Vagina (tissue), 2 donors: ENCODE data around the gene ZNF318. TPM values are rescaled to one million over a fixed set of nuclear protein-coding genes. Genes with fewer than 3 reads are reported as not detected.
"Not testable (repeated sequence)": the region's sequence is repeated elsewhere in the genome, so short reads cannot be mapped to it uniquely, and the experiment has no call there.

ENCODE experiments used
- DNase-seq, 2 donors: peaks; one replicate each; pipeline ENCODE4 v3.0.0-alpha.2; 2017; ENCODE audit errors: extremely low spot score in 2 of 2
- H3K27ac ChIP-seq: fragments of 200-600 bp; sonication (generic); one replicate; pipeline ENCODE4 v1.5.1; 2019
- H3K27me3 ChIP-seq: fragments of 200-600 bp; sonication (generic); one replicate; pipeline ENCODE4 v1.5.1; 2019
- H3K36me3 ChIP-seq, 2 donors: fragments of 200-600 bp; sonication (generic); one replicate each; pipeline ENCODE4 v1.5.1; 2017 to 2019
- H3K4me1 ChIP-seq: fragments of 200-600 bp; sonication (generic); one replicate; pipeline ENCODE4 v1.5.1; 2019
- H3K4me3 ChIP-seq, 2 donors: fragments of 200-600 bp; sonication (generic); 1 replicate in 1 of 2; 2 replicates in 1 of 2; pipeline ENCODE4 v1.5.1; 2016 to 2019
- H3K9me3 ChIP-seq: fragments of 200-600 bp; sonication (generic); one replicate; pipeline ENCODE4 v1.5.1; 2019
- CTCF ChIP-seq, 3 experiments: fragments of 450-650 bp in 2 of 3; fragments of 200-600 bp in 1 of 3; sonication (generic) in 1 of 3; IDR thresholded peaks; one replicate each; pipeline ENCODE4 v1.5.1; 2017 to 2019; ENCODE audit warnings: antibody characterized with exemption in 3 of 3, mild to moderate bottlenecking in 2 of 3, moderate library complexity in 2 of 3
- POLR2A ChIP-seq, 2 donors: fragments of 450-650 bp; IDR thresholded peaks; one replicate each; pipeline ENCODE4 v1.6.1; 2017; ENCODE audit warnings: antibody characterized with exemption in 2 of 2, mild to moderate bottlenecking in 2 of 2, moderate library complexity in 2 of 2
- POLR2AphosphoS5 ChIP-seq, 2 donors: sonication (generic); formaldehyde crosslinking; IDR thresholded peaks; one replicate each; pipeline ENCODE4 v1.9.0; 2017; ENCODE audit warnings: antibody characterized with exemption in 2 of 2, mild to moderate bottlenecking in 2 of 2, low read depth in 1 of 2; ENCODE audit not compliant: insufficient read depth in 1 of 2
- intact Hi-C: fragments of 100-400 bp; cut with DNase I; formaldehyde crosslinking; loops from one replicate; pipeline ENCODE4 v1.15.1; 2023
- total RNA-seq: library from RNA; depleted of rRNA; stranded (reverse); fragments of >200 nt; gene quantifications from one replicate; pipeline ENCODE4 v1.2.3, GENCODE V29; 2016

Gene ZNF318
- total RNA-seq, 1 donor from 2014 or later: 17.2 TPM

GRCh38 chr6:43375693-43376092, 6.2 kb upstream of the ZNF318 start:
- intact Hi-C loops: no loop called here

GRCh38 chr6:43373252-43373875, 3.9 kb upstream of the ZNF318 start:
- no peak overlapping the region for H3K27ac ChIP-seq
- no peaks in the 10 kb centered on the region for H3K9me3 ChIP-seq
- no peaks in the 10 kb centered on the region for H3K36me3 ChIP-seq
- TF ChIP-seq POLR2A (IDR thresholded peaks at IDR 0.05): no peak
- intact Hi-C loops: no loop called here
- no peak overlapping the region for H3K4me3 ChIP-seq
- no peak for DNase-seq
- no peaks in the 10 kb centered on the region for H3K27me3 ChIP-seq
- H3K4me1 ChIP-seq: peaks cover 10% of the 10 kb centered on the region

More at GRCh38 chr6:43375693-43376092, 6.2 kb upstream of the ZNF318 start:
- H3K36me3 ChIP-seq: no peaks in the 10 kb centered on the region
- H3K4me3 ChIP-seq: no peak overlapping the region
- no peaks in the 10 kb centered on the region for H3K9me3 ChIP-seq
- H3K27ac ChIP-seq: no peak overlapping the region
- DNase-seq: no peak
- no peaks in the 10 kb centered on the region for H3K4me1 ChIP-seq
- no peak for TF ChIP-seq POLR2AphosphoS5 (IDR thresholded peaks at IDR 0.05; ENCODE audit: insufficient read depth in 1 of 2, low read depth in 1 of 2)
- no peak for TF ChIP-seq CTCF (IDR thresholded peaks at IDR 0.05)
- TF ChIP-seq POLR2A (IDR thresholded peaks at IDR 0.05): no peak
- no peaks in the 10 kb centered on the region for H3K27me3 ChIP-seq

- H3K9me3 ChIP-seq, DNase-seq, H3K36me3 ChIP-seq, intact Hi-C loops, H3K27me3 ChIP-seq: not testable (repeated sequence)
- H3K27ac ChIP-seq: peak overlapping the region; percentile 86
- H3K4me3 ChIP-seq: peak overlapping the region; percentile 65 to 95
- H3K4me1 ChIP-seq: peaks cover 34% of the 10 kb centered on the region
These were observed 645 bp upstream of the ZNF318 start for GRCh38 chr6:43370003-43370580.

GRCh38 chr6:43368259-43369160, 937 bp downstream of the ZNF318 start:
- H3K27me3 ChIP-seq: no peaks in the 10 kb centered on the region
- no peak for DNase-seq
- peaks cover 0 to 15% of the 10 kb centered on the region in 2 donors for H3K36me3 ChIP-seq
- no peak for TF ChIP-seq POLR2AphosphoS5 (IDR thresholded peaks at IDR 0.05; ENCODE audit: insufficient read depth in 1 of 2, low read depth in 1 of 2)
- no peak for TF ChIP-seq POLR2A (IDR thresholded peaks at IDR 0.05)
- no peak for TF ChIP-seq CTCF (IDR thresholded peaks at IDR 0.05)
- no peaks in the 10 kb centered on the region for H3K9me3 ChIP-seq
- H3K27ac ChIP-seq: peak overlapping the region; percentile 86
- intact Hi-C loops: loop anchor here (2.0 to 10.0 kb wide), 2 partner anchors 58 to 136 kb away; partner anchors contain the start of gene ABCC10
- peaks cover 34% of the 10 kb centered on the region for H3K4me1 ChIP-seq
- peak overlapping the region; percentile 65 to 95 for H3K4me3 ChIP-seq

- Histone ChIP-seq H3K27me3 (no peaks in the 10 kb centered on the region), H3K36me3 (peaks cover 0 to 26% of the 10 kb centered on the region in 2 donors), H3K4me1 (peaks cover 34% of the 10 kb centered on the region), H3K9me3 (no peaks in the 10 kb centered on the region), H3K27ac (no peak overlapping the region), H3K4me3 (peak overlapping the region; percentile 65 to 95)
- DNase-seq: no peak
- intact Hi-C loops: loop anchor here (10.0 kb wide), 1 partner anchor 137 kb away; no protein-coding TSS in a partner anchor
- no peak for TF ChIP-seq POLR2AphosphoS5 (IDR thresholded peaks at IDR 0.05; ENCODE audit: insufficient read depth in 1 of 2, low read depth in 1 of 2)
- no peak for TF ChIP-seq POLR2A (IDR thresholded peaks at IDR 0.05)
- TF ChIP-seq CTCF (IDR thresholded peaks at IDR 0.05): no peak
These were observed 2.0 kb downstream of the ZNF318 start for GRCh38 chr6:43367245-43367984.
